Retinal pigment epithelial cell (primary cell): ENCODE measurements around the gene VEZT.

Source experiments
- DNase-seq: peaks from one replicate; pipeline ENCODE4 v3.0.0-alpha.2; 2010; ENCODE audit warnings: low read depth
- H3K4me3 ChIP-seq: 2 replicates; pipeline ENCODE4 v1.5.1; 2011; ENCODE audit warnings: mild to moderate bottlenecking, low read length, control low read depth, moderate library complexity
- CTCF ChIP-seq: conservative IDR thresholded peaks from 2 replicates; pipeline ENCODE4 v1.5.1; 2011; ENCODE audit warnings: low read depth, low read length, control low read depth, inconsistent platforms

Gene VEZT

DNA sequence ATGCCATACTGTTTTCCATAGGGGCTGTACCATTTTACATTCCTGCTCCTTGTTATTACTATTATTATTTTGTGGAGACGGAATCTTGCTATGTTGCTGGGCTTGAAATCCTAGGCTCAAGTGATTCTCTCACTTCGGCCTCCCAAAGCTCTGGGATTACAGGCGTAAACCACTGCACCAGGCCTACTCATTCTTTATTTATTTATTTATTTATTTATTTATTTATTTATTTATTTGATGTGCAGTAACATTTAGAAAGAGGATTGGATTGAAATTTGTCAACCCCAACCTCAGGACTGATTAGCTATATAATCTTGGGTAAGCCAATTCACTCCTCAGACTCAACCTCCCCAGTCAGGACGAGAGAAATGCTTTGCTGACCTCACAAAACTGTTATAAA lies 107.9 kb downstream of the VEZT start:
- H3K4me3 ChIP-seq: no peak overlapping the region
- no peak for DNase-seq
- no peak for TF ChIP-seq CTCF

DNA sequence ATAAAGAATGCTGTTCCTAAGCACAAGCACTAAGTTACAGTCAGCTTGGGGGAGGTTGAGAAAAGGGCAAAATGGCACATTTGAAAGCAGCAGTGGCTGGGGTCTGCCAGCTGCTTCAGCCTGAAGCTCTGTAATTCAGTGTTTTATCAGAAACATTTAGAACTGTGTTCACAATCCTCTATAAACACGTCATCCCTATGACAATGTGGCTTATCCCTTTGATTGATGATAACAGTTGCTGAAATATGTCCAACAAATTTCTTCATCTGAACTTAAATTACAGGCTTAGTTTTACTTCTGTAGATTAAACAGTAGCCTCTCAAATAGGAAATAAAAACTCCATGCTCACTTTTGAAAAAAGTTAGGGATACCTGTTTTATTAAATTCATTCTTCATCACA lies 108.8 kb downstream of the VEZT start:
- peak; percentile 41 for DNase-seq
- no peak for TF ChIP-seq CTCF
- H3K4me3 ChIP-seq: no peak overlapping the region

DNA sequence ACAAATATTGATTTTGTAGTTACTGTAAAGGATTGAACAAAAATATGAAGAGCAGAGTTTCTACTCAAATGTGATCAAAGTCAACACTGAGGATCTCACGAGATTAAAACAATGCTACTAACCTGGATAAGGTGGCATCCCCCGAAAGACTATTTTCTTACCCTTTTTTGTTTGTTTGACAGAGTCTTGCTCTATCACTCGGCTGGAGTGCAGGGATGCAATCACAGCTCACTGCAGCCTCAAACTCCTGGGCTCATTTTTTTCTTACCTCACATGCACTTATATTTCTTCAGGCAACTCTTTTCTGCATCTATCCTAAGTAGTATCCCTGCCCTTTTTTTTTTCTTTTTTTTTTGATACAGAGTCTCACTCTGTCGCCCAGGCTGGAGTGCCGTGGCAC lies 109.2 kb downstream of the VEZT start:
- no peak for DNase-seq
- H3K4me3 ChIP-seq: no peak overlapping the region
- TF ChIP-seq CTCF: no peak

DNA sequence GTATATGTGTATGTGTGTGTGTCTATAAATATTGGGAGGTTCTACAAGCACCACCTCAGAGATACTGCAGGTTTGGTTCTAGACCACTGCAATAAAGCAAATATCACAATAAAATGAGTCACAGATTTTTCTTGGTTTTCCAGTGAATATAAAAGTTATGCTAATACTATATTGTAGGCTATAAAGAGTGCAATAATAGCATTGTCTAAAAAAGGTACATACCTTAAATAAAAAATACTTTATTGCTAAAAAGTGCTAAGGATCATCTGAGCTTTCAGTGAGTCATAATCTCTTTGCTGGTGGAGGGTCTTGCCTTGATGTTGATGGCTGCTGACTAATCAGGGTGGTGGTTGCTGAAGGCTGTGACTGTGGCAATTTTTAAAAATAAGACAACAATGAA lies 111.1 kb downstream of the VEZT start:
- TF ChIP-seq CTCF: no peak
- DNase-seq: no peak
- no peak overlapping the region for H3K4me3 ChIP-seq

DNA sequence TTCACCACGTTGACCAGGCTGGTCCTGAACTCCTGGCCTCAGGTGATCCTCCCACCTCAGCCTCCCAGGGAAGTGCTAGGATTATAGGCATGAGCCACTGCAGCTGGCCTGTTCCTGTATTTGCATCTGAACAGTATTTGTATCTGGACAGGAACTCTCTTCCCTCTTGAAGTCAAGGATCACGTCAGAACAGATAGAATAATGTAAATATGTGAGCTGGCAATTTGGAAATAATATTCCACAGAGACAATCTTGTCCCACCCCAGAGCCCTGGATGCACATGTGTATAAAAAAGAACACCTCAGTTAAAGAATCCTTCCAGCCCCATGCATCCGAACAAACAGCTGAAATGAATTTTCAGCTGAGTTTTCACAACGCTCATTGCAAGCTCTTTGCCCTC lies 118.3 kb downstream of the VEZT start:
- TF ChIP-seq CTCF: no peak
- H3K4me3 ChIP-seq: no peak overlapping the region

GRCh38 chr12:95336387-95337067 lies 118.9 kb downstream of the VEZT start:
- DNase-seq: peak; percentile 60
- peak; percentile 95 for TF ChIP-seq CTCF
- H3K4me3 ChIP-seq: no peak overlapping the region

More for the DNA sequence above, 118.3 kb downstream of the VEZT start:
- no peak for DNase-seq

GRCh38 chr12:95337146-95337545 lies 119.5 kb downstream of the VEZT start:
- H3K4me3 ChIP-seq: no peak overlapping the region
- no peak for TF ChIP-seq CTCF
- no peak for DNase-seq
